Epithelial cell of proximal tubule (primary cell): ENCODE measurements around the gene NOL12. TPM values are rescaled to one million over a fixed set of nuclear protein-coding genes. Genes with fewer than 3 reads are reported as not detected.

Experiments used
- DNase-seq: peaks from one replicate; pipeline ENCODE4 v3.0.0-alpha.2; 2011; ENCODE audit warnings: low read depth
- H3K4me3 ChIP-seq: 2 replicates; pipeline ENCODE4 v1.5.1; 2011; ENCODE audit warnings: low read depth, mild to moderate bottlenecking, low read length
- total RNA-seq: library from RNA; depleted of rRNA; stranded (reverse); fragments of >200 nt; gene quantifications from 2 replicates; pipeline ENCODE4 v1.2.3, GENCODE V29; 2015
- TF ChIP-seq, protein P1 (sequence below): conservative IDR thresholded peaks from 2 replicates; pipeline ENCODE4 v1.5.1; 2012; ENCODE audit warnings: low read depth, mild to moderate bottlenecking, low read length

Gene NOL12
- total RNA-seq, 1 donor from 2014 or later: 18.2 TPM

DNA sequence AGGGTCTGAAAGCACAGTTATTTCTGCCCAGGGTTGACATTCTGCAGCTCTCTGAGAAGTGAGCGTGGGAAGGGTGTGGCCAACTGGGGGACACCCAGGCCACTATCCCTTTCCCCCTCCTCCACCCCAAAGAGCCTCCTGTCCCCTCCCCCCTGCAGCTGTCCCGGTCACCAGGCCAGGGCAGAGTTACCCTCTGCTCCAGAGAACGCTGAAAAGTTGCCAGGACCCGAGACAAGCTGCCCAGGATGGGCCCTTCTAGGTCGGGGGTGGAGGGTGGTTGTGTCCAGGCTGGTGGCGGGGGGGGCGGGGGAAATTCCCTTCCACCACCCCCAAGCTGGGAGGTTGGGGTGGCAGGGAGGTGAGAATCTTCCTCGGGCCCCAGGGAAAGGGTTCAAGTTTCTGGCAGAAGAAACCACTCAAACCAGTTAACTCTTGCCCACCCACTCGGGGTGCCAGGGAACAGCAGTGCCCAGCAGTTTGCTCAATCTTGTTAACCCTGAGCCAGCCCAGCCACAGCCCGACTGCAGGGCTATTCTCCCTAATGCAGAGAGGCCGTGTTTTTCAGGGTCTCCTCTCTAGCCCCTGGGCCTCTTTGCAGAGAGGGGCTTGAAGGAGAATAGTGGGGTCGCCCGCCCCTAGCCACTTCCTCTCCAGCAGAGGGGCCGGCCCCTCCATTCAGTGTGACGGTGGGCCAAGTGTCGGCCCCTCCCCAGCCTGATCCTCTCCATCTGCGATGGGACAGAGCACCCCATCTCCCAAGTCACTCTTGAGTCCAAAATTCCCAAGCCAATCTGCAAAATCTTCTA, 10.0 kb upstream of the NOL12 start:
- DNase-seq: no peak
- TF ChIP-seq, protein P1, sequence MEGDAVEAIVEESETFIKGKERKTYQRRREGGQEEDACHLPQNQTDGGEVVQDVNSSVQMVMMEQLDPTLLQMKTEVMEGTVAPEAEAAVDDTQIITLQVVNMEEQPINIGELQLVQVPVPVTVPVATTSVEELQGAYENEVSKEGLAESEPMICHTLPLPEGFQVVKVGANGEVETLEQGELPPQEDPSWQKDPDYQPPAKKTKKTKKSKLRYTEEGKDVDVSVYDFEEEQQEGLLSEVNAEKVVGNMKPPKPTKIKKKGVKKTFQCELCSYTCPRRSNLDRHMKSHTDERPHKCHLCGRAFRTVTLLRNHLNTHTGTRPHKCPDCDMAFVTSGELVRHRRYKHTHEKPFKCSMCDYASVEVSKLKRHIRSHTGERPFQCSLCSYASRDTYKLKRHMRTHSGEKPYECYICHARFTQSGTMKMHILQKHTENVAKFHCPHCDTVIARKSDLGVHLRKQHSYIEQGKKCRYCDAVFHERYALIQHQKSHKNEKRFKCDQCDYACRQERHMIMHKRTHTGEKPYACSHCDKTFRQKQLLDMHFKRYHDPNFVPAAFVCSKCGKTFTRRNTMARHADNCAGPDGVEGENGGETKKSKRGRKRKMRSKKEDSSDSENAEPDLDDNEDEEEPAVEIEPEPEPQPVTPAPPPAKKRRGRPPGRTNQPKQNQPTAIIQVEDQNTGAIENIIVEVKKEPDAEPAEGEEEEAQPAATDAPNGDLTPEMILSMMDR: no peak

DNA sequence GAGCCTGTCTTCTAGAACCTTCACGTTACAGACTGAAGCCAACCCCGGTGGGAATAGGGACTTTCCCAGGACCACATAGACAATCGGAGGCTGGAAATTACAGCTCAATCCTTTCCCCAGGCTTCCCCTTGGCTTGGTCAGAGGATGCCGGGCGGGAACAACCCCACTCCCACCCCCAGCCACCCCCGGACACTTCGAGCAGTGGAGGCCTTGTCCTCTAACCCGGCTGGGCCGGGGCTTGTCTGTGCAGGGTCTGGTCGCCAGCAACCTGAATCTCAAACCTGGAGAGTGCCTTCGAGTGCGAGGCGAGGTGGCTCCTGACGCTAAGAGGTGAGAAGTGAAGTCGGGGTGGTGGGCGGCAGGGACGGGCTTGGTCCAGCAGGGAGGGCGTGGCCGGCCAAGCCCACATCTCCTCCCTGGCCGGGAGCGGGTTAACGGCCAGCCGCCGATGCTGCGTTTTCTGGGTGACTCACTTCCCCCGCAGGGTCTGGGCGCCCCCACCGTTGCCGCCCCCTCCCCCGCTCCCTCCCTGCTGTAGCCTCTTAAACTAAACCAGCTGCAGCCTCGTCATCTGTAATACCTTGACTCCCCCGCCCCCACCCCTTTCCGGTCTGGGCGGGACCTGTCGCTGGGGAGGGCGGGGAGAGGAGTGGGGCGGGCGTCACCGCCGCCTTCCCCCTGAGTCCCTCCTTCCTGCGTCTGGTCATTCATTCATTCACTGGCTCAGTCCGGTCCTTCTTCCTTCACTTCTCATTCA, 9.2 kb upstream of the NOL12 start:
- peak overlapping the region; percentile 75 for H3K4me3 ChIP-seq
- TF ChIP-seq, protein P1: no peak

More for the DNA sequence above, 10.0 kb upstream of the NOL12 start:
- peak overlapping the region; percentile 75 for H3K4me3 ChIP-seq

DNA sequence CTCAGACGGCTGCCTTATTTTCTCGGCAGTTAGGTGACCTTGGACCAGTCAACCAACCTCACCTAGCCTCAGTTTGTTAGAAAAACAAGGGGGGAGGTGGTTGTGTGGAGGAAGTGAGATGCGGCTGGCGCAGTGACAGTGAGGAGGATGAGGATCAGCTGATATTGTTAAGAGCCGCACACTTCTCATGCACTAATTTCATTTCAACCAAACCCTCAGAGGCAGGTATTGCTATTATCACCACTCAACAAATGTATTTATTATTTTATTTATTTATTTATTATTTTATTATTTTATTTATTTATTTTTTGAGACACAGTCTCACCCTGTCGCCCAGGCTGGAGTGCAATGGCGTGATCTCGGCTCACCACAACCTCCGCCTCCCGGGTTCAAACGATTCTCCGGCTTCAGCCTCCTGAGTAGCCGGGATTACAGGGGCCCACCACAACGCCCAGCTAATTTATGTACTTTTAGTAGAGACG, 8.6 kb upstream of the NOL12 start:
- TF ChIP-seq, protein P1: no peak
- H3K4me3 ChIP-seq: peak overlapping the region; percentile 75
- DNase-seq: no peak

More for the DNA sequence above, 9.2 kb upstream of the NOL12 start:
- DNase-seq: no peak

DNA sequence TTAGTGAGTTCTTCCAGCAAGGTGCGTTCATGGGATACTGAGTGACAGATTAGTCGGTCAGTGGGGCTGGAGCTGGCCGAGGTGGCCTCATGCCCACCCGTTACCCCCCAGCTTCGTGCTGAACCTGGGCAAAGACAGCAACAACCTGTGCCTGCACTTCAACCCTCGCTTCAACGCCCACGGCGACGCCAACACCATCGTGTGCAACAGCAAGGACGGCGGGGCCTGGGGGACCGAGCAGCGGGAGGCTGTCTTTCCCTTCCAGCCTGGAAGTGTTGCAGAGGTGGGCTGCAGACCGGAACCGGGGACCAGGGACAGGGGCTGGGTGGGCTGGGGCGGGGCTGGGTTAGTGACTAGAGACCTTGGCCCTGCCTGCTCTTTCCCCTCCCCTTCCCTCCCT, 7.8 kb upstream of the NOL12 start:
- no peak for DNase-seq
- H3K4me3 ChIP-seq: peak overlapping the region; percentile 75
- TF ChIP-seq, protein P1: no peak

DNA sequence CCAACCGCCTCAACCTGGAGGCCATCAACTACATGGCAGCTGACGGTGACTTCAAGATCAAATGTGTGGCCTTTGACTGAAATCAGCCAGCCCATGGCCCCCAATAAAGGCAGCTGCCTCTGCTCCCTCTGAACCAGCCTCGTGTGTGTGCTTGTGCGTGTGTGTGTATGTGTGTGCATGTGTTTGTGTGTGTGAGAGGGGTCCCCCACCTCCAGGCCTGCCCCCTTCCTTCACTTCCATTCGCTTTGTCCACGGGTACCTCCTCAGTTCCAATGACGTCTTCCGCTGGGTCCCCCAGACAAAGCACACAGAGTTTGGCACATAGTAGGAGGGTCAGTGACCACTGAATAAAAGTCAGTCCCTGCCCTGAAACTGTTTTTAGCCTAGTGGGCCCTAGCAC, 6.5 kb upstream of the NOL12 start:
- TF ChIP-seq, protein P1: no peak
- no peak for DNase-seq
- no peak overlapping the region for H3K4me3 ChIP-seq

DNA sequence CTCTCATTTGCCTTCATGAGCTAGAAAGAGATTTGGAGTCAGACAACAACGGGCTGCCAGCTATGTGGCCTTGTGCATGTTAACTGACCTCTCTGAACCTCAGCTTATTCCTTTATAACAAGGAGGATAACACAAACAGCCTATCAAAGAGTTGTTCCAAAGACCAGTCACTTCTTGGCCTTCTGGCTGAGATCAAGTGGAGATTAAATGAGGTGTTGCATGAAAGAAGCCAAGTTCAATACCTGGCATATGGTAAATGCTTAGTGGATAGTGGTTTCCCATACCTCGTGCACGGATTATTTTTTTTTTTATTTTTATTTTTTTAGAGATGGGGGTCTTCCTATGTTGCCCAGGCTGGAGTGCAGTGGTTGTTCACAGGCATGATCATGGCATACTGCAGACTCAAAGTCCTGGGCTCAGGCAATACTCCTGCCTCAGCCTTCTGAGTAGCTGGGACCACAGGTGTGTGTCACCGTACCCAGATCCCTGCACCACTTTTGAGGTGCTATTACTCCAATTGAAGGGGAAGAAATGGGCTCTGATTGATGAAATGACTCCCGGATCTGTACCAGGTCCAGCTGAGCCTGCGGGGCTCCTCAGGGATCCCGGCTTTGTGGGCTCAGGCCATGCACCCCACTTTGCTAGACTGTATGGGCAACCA, 5.8 kb upstream of the NOL12 start:
- TF ChIP-seq, protein P1: no peak
- no peak overlapping the region for H3K4me3 ChIP-seq
- DNase-seq: no peak
